Stimulated activated CD8-positive, alpha-beta memory T cell treated with anti-CD3 and anti-CD28 coated beads, Interleukin-4, amount 100 ng/mL, for 48 hours (primary cell): Measurements from ENCODE around the gene GPRC5B.

Experiments
- DNase-seq: peaks from one replicate; pipeline ENCODE4 v3.0.0-alpha.2; 2020

The GPRC5B gene

DNA sequence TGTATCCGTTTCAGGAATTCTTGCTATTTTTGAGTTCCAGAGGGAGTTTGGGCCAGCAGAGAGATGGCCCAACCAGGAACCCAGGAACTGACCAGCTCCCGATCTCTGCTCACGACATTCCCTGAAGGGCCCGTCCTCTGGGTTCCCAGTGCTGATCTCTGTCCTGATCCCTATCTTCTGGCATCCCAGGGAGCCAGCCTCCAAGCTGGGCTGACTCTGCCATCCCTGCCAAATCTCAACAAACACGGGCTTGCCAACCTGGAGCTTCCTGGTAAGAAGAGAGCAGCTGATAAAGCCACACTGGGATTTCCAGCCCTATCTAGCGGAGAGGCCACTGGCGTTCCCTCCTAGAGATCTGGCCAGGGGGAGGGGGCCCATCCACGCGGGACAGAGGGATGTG lies 16.2 kb downstream of the GPRC5B start:
- no peak for DNase-seq

DNA sequence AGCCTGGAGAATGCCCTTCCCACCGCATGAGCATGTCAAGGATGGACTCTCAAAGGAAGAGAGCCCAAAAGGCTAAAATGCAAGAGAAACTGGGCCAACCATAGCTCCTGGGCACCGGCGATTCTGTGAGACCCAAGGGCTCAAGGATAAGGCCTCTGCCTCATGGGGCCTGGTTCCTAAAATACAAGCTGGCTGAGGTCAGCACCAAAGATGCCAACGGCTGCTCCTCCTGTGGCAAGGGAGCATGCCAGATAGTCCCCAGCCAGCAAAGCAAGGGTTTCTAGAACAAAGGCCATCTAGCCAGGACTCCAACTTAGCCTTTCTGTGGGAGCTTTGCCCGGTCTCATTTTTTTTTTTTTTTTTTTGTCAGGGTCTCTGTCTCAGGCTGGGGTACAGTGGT lies 20.1 kb downstream of the GPRC5B start:
- DNase-seq: no peak

DNA sequence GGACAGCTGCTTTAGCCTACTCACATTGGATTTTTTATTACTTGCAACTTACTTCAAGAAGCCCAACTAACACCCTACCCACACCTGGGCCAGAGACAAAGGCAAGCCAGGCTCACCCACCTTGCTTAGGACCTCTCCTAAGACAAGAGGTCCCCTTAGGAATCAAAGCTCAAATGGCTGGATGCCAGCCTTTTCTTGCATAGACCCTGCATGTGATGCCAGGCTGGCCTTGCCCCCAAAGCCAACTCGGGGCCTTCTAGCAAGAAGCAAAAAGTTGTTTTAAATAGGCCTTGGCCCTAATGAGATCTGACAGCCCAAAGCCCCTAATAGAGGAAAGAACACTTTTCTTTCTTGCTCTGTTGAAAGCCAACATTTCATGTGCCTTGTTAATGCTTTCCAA lies 20.7 kb downstream of the GPRC5B start:
- DNase-seq: no peak

DNA sequence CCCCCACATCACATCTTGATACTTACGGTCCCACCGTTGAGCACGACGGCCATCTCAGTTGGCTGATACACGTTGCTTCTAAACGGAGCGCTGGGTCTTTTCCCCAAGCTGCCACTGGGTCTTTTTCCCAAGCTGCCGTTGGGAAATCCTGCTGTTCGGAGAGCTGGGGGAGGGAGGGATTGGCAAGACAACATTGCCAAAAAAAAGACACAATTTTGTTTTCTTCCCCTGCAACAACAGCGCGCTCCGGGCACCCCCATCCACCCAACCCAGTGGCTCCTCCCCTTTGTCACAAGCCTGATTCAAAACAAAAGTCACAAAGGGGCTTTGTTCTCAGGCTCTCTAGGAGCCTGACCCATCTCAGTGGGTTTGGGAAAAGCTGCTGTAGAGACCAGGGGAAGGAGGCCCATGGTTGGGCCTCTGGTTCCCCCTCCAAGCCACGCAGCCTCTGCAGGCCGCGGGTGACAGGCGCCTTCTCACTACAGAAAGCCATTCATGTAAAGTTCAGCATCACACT lies 22.8 kb downstream of the GPRC5B start:
- DNase-seq: no peak

DNA sequence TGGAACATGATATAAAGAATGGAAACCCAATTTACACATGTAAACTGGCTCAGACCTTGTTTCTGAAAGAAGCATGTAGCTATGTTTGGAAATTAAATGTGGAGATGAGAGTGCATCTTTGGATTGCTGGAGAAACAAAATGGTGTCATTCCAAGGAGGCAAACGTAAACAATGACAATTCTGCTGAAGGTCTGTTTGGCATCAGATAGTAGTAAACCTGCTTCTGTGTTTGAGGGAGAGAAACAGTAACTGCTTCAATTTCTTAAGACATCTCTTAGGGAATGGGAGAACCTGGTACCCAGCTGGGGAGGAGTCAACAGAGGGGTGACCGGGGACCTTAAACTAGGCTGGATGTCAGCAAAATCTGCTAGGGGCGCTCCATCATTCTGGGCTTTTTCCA lies 23.5 kb downstream of the GPRC5B start:
- no peak for DNase-seq

DNA sequence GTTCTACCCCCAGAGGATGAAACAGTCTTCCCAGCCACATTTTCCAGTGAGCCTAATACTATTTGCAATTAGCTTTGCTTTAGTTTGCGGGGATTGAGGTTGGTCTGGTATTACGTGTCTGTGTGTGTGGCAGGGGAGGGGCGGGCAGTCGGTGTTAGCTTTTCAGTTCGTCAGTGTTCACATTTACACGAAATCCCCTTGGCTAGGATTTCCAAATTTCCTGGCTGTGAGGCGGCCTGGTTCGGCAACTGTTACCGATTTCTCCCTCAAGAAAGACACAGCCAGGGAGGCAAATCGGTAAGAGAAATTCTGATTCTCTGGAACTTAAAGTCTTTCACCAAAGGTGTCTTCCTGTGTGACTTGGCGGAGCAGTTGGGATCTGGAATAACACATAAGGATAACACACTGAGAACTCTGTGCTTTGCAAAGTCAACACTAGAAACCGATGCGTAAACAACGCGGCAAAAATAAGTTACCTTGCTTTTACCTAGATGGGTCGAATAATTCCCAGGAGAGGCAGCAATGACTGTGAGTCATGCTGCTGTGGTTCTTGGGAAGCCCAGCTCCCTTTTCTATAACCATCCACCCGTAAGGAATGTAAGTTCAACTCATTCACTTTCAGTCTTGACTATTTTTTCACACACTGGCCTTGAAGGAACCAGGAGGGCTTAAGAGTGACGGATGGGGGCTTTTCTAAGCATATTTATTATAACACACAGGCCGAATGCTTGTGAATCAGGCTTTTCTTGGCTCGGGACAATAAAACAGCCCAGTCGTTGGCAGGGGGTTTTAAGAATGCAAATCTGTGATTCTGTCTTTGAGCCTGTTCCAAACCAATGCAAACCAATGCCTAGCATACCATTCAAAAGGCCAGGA lies 24.2 kb downstream of the GPRC5B start:
- DNase-seq: no peak

DNA sequence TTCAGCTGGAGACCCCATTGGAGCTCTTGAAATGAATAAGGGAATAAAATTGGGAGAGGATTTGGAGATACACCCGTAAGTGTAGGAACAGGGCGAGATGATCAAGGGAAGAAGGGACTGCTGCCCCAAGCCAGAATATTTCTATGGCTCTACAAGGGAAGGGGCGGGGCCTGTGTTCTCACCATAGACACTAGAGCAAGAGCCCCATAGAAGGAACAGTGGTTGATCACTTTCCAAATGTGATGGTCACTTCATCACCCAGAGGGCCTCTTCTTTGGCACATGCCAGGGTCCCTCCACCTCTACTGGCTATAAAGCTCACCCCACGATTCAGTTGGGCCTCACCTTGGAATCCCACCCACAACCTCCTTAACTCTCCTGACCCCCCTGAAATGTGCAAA lies 25.0 kb downstream of the GPRC5B start:
- no peak for DNase-seq

DNA sequence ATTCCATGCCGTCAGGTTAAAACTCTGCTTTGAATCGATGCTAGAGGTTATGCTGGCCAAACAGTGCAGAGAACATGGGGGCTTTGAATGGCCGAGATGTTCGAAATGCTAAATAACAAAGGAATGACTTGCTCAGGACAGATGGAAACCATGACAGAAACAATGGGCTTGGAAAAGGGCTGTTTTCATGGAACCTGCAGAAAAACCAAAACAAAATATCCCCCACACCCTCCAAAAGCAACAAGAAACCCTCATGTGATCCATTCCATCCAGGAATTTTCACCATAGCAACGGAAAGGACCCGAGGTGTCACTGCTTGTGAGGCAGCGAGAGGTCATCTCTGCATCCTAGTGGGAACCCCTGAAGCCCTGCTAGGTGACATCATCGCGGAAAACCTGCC lies 25.5 kb downstream of the GPRC5B start:
- no peak for DNase-seq

DNA sequence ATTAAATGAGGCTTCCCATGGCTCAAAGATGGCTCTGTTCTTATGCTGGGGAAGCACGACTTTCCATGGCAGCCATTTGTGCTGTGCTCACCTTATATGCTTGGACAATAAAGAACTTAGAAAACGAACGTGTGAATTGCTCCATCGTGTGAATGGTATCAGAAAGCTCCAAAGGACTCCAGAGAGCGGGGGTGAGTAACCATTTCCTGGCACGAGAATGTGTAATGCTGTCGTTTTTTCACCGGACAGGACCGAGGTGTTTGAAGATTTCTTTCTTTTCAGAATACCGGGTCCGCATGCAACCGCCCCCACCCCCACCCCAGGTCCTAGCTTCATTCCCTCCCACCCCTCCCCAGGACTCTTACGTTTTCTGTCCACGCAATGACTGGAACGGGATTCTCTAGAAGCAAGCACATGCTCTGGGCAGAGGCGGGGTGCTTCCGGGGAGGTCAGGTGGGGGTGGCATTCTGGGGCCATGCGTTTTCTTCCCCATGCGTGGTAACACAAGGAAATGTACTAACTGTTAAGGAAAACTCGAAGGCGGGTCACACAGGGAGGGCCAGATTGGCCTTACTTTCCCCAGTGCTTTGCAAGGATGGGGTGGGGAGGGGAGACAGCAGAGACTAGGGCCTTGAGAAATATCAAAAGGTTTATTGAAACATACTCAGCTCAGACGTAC lies 26.2 kb downstream of the GPRC5B start:
- DNase-seq: no peak

DNA sequence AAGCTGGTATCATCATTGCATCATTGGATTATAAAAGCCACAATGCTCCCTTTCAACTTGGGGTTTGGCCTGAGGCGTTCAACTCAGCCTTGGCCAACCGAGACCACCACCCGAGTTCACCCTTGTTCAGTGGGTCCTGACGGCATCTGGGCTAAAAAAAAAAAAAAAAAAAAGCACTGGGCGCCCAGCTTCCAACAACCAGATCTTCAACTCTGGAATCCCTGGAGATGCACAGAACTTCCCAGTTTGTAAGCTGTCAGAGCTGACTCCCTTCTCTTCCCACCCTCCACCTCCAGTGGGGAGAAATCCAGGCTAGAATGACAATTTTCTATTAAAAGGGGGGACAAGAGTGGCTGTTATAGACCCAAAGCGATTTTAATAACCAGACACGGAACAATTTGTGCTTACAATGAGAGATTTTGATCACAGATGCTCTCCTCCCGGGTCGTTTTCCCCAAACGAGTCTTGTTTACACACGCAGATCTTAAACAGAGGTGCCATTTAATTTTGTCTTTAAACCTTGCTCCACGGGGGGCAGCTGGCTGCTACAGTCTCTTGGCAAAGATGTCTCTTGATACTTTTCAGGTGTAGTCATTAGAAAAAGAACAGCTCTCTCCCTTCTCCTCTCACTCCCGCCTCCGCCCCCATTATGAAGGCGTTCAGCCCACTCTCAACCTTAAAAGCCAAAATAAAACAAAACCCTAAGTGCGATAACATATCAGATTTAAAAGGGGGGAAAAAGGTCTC lies 26.9 kb downstream of the GPRC5B start:
- no peak for DNase-seq

DNA sequence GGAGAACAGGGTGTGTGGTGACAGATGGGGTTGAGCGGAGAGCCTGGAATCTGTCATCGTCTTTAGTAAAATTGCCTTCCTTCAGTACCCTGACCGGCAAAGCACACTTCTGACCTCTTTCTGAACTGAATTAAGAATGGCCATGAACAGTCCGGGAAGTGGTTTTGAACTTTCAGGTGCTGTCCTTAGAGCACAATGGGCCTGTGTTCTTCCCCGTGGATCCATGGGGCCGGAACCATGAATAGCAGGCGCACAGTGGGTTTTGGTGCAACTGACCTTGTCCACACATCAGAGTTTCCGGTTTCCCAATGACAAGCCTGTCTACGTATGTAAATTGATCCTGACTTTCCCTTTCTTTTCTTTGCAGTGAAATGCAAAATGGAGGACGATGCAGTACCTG lies 28.5 kb downstream of the GPRC5B start:
- DNase-seq: no peak

DNA sequence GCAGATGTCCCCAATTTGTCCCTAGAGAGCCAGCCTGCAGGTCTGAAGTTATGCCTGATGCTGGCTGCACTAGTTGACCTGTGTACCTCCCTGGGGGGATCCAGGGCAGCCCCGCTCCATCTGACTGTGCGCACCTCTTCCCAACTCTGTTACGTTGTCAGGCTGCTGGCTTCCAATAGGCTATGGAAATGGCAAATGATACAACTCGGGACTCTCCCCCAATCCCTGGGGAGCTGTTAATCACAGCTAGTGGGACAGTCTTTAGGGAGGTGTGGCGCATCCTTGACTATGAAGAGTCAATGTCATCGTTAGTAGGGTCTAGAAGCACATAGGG lies 30.1 kb downstream of the GPRC5B start:
- DNase-seq: no peak

DNA sequence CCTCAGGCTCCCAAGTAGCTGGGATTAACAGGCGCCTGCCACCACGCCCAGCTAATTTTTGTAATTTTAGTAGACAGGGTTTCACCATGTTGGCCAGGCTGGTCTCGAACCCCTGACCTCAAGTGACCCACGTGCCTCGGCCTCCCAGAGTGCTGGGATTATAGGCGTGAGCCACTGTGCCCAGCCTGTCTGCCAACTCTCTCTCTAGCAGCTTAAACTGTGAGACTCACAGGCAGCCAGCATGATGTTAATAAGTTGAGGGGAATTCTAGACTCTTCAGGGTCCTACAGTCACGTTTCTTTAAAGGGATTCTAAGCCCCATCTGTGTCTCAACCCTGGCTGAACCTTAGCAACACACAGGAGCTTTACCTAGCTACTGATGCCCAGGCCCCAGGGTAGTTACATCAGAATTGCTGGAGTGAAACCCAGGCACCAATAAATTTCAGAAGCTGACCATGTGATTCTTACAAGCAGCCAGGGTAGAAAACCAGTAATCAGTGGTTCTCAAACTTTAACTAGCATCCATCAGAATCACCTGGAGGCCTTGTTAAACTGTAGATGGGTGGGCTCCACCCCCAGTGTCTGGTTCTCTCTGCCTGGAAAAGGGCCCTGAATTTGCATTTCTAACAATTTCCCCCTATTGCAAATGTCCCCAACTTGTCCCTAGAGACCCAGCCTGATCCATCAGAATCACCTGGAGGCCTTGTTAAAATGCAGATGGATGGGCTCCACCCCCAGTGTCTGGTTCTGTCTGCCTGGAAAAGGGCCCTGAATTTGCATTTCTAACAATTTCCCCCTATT lies 30.7 kb downstream of the GPRC5B start:
- no peak for DNase-seq

DNA sequence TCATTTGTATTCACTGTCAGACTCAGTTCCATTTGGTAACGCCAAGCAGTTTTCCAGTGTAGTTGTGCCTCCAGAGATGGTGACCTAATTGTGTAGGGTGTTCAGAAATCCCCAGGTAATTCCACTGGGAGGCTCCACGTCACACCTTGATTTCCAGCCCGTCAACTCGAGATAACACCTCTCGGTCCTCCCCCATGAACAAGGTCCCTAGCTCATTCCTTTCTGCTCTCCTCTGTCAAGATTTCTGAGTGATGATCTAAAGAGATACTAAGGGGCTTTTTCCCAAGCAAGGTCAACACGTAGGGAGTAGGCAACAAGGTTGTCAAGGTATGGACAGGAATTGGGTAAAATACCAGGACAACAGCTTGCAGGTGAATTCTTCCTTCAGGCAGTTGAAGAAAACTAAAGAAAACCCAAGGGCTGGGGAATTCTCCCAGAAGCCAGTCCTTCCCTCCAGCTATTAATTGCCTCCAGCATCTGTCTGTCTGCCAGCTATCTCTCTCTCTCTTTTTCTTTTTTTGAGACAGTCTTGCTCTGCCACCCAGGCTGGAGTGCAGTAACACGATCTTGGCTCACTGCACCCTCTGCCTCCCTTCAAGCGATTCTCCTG lies 31.4 kb downstream of the GPRC5B start:
- DNase-seq: no peak

DNA sequence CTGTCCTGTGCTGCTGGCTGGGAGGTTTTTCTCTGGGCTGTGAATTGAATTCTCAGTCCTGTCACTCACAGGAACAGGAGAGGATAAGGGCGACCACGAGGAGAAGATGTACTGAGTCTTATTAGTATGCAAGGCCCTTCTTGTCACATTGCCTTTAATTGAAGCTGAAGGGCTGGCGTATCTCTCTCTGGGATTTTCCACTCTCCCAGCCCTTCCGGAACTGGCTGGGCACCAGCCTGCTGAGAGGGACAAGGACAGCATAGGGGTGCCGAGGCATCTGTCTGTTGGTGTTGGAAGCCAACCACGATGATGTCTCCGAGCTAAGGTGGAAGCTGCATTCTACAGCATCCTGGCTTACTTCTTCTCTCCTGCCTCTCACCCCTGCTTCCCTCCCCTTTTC lies 33.2 kb downstream of the GPRC5B start:
- no peak for DNase-seq

DNA sequence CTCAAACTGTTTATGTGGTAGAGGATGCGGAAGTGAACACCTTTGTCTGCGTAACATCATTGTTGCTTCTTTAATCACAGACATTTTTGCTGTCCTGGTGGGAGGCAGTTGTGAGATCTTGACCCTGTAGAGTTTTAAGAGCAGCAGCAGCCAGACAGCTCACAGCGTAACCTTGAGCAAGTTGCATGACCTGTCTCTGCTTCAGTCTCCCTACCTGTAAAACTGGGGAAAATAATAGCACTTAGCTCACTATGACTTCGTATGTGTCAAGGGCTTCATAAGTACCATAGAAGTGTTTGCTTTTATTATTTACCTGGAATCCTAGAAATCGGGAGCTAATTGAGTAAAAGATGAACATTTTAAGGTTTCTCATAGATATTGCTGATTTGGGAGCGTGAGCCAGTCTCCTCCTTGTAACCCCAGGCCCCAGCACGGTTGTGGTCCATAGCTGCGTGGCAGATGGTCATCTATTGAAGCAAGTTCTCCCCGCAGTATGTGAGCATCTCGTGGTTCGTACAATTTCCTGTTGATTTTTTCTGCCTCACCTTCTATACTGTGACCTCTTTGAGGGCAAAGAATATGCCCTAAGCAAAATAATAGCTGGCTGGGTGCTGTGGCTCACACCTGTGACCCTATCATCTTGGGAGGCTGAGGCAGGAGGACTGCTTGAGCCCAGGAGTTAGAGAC lies 34.4 kb downstream of the GPRC5B start:
- no peak for DNase-seq

DNA sequence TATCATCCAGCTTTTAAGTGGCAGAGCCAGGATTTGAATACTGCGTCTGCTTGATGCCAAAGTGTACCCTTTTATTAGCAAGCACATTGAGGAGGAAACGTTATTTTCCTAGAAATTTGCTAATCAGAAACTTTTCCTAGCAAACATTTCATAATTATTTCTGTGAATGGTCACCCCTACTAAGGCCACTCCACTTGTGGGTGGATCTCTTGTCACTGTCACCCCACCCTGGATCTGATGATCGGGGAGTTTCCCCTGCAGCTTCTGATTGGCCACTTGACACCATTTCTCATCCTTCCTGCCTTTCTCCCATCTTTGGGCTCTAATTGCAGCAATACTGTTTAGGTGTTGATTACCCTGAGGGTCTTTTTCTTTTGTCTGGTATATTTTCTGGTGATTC lies 35.9 kb downstream of the GPRC5B start:
- DNase-seq: no peak

DNA sequence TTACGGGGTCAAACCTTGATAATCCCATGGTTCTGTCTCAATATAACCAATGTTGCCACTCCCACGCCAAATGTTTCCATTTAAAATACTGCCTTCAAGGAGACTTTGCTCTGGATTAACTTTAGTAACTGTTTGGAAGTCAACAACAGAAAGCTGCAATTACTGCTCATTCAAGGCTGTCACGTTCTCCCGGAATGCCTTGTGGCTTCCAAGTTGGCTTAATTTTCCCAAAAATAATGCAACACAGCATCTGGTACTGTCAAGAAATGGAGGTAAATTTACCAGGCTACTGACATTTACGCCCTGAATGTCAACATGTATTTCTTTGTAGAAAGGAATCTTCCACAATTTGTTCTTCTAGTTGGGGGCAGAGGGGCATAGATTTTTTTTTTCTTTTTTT lies 38.2 kb downstream of the GPRC5B start:
- no peak for DNase-seq

DNA sequence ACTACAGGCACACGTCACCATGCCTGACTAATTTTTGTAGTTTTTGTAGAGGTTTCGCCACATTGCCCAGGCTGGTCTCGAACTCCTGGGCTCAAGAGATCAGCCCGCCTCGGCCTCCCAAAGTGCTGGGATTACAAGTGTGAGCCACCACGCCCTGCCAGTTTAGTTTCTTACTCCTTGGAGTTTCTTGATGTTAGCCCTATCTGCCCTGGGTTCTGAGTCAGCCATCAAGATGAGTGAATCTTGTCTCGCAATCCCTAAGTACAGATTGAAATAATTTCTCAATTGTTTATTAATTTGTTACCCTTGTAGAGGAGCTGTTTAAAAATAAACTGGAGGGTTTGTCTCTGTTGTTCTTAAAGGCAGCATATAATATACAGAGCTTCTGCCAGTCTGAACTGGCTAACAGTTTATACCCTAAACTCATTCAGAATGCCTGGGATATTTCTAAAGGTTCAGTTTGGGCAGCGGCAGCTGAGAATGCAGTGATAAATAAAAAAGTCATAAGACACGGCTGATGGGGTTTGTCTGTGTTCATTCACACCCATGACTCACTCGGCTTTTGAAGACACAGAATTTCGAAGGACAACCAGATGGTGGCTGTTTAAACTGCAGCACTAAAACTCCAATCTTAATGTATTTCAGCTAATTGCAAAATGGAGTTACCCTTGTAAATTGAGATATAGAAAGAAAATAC lies 39.6 kb downstream of the GPRC5B start:
- DNase-seq: no peak

DNA sequence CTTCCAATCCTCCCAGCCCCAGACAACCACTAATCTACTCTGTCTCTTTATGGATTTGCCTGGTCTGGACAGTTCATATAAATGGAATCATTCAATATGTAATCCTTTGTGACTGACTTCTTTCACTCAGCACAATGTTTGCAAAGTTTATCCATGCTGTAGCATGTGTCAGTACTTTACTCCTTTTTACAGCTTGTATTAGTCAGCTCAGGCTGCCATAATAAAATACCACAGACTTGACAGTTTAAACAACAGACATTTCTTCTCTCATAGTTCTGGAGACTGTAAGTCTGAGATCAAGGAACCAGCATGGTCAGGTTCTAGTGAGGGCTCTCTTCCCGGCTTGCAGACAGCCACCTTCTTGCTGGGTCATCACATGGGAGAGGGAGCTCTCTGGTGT lies 41.3 kb downstream of the GPRC5B start:
- no peak for DNase-seq
